Globus pallidus (tissue), 1 donor: ENCODE measurements around the gene KCNE4.

Source experiments
- DNase-seq: peaks from one replicate; pipeline ENCODE4 v3.0.0-alpha.2; 2015; ENCODE audit warnings: low spot score

KCNE4 gene, protein sequence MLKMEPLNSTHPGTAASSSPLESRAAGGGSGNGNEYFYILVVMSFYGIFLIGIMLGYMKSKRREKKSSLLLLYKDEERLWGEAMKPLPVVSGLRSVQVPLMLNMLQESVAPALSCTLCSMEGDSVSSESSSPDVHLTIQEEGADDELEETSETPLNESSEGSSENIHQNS

DNA sequence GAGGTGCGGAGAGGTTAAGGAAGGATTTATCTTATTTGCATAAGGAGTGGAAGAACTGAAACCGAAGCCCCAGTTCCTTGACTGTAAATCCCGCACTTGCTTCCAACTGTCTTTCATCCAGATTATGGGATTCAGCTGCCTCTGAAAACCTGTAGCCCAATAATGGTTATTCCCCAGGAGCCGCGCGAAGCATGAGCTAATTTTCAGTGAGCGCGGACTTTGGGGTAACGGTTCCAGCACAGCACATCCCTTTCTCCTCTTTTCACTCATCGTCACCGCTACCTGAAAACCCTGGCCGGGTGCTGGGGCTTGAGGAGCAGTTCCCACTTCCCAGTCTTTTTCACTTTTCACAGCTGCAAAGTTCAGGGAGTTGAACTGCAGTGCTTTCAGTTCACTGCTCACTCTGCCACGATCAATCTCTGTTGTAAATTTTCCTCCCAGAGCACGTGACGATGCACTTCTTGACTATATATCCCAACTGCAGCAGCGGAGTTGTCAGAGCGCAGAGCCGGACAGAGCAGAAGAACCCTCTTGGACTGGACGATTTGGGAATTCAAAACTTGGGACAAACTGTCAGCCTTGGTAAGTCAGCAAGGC is at the start of gene KCNE4:
KCNE4 (plus strand) TSS at position 498 of the 597 bp plus-strand sequence. CDS start 641 bp downstream, outside the sequence.
- peak; percentile 35 for DNase-seq

DNA sequence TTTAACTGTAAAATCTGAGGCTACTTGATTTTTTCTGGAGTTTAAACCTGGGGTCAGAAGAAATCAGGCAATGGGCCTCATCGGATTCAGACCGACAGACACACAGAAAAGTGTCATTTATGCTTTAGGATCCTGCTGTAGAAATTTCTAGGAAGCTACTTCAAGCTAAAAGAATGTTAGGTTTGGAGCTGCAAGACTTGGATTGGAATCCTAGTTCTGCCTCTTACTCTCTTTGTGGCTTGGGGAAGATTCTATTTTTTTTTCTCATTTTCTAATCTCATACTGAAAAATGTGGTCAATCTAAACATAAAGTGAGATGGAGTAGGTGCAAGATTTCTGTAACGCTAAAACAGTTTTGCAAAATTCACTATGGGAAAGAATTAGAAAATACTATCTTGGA is 48.8 kb upstream of the KCNE4 start:
- DNase-seq = no peak

DNA sequence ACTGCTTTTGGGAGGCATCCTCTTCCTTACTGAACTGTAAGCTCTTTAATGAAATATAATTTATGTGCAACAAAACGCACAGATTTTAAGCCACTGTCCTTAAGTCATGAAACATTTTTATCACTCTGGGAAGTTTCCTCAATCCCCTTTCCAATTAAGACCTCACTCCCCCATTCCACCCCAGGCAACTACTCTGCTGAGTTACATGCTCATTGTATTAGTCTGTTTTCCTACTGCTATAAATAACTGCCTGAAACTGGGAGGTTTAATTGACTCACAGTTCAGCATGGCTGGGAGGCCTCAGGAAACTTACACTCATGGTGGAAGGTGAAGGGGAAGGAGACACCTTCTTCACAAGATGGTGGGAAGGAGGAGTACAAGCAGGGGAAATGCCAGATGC is 46.5 kb upstream of the KCNE4 start:
- no peak for DNase-seq

DNA sequence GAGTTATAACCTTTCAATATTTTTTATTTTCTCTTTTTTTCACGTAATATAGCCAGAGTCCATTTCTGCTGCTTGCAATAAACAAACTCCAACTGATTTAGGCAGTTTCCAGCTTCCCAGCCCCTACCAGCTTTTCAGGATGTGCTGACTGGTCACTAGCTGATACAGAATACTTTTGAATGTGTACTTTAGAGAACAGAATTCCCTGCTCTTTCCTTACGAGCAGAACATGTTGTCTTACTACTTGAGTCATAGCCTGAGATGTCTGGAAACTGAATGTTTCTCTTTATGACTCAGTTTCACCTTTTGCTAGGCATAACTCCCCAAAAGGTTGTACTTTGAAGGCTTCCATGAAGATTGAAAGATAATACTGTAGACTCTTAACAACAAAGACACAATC is 44.5 kb upstream of the KCNE4 start:
- no peak for DNase-seq

DNA sequence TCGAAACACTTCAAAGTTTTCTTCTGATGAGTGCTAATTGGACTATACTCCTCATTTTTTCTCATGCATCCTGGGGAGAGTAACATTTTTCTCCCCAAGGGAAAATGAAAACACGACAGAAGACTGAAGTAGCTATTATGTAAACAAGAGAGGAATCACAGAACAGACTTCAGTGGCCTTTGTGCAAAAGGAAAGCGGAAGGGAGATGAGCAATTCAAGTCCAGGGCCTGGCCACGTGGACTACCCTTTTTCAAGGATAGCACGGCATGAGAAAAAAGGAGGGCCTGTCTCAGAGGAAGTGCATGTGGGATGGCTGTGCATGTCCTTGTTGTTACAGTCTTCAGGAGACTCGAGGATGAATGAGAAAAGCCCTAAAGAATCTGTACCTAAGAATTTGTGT is 43.8 kb upstream of the KCNE4 start:
- DNase-seq = no peak

DNA sequence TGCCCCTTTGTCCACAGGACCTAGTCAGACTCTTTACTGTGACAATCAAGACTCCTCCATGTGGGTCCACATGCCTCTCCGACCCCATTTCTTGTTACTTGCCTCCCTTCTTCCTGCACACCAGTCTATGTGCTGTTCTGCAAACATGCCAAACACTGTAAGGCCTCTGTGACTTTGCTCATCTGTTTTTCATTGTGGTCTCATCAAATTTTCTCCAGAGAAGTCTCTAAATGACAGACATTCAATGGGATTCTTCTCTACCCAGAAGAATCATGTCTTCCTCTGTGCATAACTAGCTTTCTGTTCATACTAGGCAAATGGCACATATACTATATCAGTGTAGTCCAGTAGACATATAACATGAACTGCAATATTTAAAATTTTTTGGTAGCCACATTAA is 43.0 kb upstream of the KCNE4 start:
- DNase-seq = no peak

DNA sequence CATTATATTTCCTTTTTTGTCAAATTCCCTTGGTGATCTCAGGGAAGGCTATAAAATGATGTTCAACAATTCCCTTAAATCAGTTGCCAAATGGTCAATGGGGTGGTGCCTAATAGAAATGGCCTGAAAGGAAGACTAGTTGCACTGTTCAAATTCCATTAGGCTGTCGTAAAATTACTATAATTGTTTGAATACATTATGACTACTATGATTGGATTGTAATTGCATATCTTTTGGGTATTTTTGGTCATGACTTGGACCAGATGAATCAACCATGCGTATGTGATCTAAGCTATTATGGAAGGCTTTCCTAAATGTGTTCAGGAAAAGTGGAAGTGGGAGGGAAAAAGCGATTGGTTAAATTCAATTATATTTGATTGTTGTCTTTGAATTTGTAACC is 41.3 kb upstream of the KCNE4 start:
- no peak for DNase-seq

DNA sequence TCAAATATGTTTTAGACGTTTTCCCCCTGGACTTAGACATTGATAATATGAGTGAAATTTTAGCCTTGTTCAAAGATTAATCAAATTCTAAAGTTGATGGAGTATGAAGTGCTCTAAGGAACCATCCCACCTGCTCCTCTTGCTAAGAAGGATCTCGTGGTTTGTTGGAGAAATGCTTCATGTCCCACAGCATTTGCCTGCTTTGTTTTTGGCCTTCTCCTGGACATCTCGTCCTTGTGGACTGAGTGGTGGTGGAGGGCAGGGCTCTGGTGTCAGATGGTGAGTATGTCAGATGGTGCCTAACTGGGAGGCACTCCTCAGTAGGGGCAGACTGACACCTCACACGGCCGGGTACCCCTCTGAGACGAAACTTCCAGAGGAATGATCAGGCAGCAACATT is 39.7 kb upstream of the KCNE4 start:
- no peak for DNase-seq

DNA sequence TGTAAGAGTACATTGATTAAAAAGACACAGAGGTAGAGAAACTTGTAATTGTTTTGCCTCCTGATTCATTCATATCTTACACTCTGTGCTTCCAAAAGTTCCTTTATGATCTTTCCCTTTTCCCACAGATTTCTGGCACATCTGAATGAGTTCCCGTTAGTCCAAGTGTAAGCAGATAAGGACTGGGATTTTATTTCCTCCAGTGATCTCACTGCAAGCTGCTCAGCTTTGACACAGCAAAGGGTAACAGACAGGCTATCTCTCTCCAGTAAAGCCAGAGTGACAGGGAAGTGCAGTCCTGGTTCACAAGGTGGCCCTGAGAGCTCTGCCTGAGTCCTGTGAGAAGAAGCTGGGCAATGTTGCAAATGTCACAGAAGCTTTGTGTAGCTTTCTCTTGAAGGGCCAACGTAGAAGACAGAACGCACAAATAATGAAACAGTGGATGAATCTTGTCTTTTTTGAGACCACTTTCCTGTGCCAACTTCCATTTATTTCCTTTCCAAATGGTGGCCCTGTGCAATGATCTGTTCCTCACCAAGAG is 32.5 kb upstream of the KCNE4 start:
- no peak for DNase-seq

DNA sequence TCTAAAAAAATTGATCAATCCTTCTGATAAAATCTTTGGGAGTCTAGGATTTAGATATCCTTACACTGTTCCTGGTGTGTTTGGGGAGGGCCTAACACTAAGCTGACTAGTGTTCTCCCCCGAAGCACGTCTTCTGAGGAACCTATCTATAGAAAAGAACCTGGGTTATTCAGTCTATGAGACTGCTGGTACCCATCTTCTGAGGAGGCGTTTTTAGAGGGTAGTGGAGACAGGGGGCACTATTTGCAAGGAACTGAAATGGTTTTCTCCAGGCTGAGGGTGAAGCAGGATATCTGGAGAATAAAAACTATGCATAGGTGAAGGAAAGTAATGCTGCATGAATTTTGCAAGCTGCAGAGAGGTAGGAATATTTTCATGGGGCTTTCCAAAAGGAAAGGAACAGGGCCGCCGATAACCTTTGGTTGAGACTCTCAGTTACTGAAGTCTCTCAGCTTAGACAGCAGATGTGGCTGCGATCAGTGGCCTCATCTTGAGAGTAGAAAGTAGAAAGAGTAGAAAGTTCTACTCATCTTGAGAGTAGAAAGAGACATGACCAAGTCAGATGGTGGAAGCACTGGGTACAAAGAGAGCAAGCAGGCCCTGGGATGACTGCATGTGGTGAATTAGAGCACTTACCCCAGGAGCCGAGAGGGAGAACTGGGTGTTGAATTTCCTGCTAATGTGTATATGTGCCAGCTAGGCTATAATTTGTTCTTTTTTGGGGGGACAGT is 31.8 kb upstream of the KCNE4 start:
- DNase-seq = no peak

DNA sequence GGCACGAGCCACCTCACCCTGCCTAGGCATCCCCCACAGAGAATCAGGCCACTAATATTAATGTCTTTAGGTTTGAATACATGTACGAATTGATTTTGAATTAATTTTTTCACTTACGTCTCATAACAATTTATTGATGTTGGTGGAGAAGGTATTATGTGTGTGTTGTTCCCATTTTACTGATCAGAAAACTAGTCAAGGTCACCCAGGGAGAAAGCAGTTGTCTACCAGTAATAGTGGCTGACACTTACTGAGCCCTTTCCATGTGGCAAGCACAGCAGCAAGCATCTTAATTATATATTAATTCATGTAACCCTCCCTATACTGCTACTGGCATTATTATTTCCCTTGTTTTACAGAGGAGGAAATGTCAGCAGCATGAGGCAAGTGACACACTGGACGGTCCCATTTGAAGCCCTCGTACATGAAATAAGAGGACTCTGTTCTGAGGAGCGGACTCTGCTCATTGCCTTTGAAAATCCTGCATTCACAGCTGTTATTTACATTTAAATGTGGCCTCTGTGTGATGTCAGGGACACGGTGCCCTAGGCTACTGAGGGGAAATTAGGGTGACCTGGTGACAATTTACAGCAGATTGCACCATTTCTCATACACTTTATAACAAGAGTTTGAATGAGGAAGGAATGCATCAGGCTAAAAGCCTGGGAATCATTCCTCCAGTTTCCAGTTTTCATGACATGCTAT is 30.9 kb upstream of the KCNE4 start:
- no peak for DNase-seq

DNA sequence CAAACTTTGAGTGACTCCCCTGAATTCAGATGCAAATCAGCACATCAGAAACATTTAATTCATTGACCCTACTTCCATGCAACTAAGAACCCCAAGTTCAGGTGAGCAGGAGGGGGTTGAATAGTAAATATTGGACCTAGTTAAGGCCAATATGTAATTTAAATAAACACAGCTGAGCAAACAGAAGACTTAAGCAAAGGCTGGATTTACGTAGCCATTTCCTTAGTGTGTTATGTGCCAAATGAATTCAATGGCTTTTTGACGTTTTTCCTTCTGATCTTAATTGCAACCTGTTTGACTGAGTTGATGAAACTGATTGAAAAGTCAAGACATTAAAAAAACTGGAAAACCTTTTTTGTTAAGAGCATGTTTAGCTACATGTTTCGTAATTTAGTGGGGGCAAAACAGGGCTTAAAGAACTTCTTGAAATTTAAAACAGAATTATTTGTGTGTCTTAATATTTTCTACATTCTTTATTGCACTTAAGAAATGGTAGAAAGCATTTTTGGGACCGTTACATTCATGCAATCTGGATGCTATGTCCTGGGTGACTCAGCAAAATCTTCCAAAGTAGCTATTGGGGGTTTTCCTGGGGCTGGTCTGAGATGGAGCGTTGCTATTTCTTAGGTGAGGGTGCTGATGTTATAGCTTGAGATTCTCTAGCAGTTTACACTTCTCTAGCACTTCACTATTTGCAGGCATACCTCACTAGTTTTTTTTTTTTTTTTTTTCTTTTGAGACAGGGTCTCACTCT is 25.5 kb upstream of the KCNE4 start:
- DNase-seq = no peak

DNA sequence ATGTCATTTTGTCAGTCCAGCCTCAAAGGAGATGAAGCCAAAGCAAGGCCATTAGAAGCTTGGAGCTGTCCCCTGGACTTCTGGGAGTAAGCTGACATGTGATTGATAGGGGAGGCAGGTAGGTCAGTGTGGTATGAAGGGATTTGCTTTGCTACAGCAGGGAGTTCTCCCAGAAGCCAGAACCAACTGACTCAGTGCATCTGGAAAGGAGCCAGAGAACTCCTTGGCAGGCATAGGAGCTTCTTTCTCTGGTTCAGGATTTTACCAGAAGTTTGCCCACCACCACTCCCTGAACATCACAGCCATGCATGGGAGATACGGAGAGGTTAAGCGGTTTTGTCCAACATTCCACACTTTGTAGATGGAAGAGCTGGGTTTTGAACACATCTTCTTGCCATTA is 24.5 kb upstream of the KCNE4 start:
- no peak for DNase-seq

DNA sequence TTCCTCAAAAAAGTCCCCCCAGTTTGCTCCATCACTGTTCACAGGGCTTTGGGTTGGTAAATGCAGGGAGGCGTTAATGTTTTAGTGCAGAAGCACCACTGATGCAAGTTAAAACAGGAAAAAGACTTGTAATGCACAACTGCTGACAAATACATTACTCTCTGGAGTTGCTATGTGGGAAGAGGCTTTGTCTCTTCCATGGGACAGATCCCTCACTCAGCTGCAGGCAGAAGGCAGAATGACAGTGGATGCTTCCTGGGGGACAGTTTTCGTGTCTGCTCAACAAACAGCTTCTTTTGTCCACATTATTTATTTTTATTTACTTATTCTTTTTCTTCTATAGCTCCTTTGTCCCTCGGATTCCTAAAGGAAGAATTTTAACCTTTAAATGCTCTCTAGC is 22.7 kb upstream of the KCNE4 start:
- no peak for DNase-seq

DNA sequence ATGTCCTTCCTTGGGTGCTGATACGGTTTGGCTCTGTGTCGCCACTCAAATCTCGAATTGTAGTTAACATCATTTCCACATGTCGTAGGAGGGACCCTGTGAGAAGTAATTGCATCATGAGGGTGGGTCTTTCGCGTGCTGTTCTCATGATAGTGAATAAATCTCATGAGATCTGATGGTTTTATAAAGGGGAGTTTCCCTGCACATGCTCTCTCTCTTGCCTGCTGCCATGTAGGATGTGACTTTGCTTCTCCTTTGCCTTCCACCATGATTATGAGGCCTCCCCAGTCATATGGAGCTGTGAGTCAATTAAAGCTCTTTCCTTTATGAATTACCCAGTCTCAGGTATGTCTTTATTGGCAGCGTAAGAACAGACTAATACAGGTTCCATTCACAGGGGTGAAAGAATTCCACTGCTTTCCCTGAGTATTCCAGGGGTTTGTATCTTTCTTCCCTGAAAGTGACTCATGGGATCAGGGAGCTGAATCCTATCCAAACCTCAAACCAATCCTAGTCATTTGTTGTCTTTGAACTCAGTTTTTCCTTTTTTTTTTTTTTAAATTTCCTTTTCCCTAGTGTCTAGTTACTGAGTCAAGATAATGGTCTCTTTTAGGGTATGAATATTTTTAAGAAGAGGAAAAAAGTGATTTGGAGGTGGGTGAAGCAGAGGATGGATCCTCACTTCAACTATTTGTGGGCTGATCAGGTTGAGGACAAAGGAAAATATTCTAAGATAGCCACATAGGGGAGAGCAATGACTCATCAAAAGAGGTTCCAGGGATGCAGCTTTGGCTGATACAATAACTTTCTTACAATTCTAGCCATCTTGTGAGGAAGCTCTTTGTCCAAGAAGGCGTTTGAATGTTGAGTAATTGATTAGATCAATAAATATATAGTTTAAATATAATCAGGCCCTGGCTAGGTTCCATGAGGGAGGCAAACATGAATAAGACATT is 19.5 kb upstream of the KCNE4 start:
- no peak for DNase-seq

DNA sequence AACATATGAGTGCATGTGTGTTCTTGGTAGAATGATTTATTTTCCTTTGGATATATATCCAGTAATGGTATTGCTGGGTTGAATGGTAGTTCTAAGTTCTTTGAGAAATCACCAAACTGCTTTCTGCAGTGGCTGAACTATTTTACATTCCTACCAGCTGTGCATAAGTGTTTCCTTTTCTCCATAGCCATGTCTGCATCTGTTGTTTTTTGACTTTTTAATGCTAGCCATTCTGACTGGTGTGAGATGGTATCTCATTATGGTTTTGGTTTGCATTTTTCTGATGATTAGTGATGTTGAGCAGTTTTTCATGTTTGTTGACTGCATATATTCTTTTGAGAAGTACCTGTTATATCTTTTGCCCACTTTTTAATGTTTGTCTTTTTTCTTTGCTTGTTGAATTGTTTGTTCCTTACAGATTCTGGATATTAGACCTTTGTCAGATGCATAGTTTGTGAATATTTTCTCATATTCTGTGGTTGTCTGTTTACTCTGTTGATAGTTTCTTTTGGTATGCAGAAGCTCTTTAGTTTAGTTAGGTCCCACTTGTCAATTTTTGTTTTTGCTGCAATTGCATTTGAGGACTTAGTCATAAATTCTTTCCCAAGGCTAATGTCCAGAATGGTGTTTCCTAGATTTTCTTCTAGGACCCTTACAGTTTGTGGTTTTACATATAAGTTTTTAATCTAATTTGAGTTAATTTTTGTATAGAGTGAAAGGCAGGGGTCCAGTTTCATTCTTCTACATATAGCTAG is 17.6 kb upstream of the KCNE4 start:
- no peak for DNase-seq

DNA sequence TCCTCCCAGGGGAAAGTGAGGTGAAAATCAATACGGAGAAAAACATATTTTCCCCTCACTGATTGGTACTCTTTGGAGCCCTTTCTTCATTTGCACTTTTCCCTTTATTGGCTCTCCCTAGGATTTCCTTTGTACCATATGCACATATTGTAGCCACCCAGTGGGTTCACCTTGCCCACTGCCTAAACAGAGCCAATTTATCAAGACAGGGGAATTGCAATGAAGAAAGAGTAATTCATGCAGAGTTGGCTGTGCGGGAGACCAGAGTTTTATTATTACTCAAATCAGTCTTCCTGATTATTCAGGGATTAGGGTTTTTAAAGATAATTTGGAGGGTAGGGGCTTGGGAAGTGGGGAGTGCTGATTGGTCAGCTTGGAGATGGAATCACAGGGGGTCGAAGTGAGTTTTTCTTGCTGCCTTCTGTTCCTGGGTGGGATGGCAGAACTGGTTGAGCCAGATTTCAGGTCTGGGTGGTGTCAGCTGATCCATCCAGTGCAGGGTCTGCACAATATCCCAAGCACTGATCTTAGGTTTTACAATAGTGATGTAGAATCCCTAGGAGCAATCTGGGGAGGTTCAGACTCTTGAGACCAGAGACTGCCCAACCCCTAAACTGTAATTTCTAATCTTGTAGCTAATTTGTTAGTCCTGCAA is 15.1 kb upstream of the KCNE4 start:
- DNase-seq = no peak

DNA sequence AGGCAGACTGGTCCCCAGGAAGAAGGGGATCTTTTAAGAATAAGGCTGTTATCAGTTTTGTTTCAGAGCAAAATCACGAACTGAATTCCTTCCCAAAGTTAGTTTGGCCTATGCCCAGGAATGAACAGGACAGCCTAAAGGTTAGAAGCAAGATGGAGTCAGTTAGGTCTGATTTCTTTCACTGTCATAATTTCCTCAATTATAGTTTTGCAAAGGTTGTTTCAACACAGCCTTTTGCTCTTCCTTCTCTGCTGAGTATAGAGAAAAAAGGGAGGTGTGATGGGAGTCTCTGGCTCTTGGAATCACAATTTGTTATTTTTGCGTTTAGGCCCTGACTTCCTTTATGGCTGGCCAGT is 14.6 kb upstream of the KCNE4 start:
- no peak for DNase-seq

DNA sequence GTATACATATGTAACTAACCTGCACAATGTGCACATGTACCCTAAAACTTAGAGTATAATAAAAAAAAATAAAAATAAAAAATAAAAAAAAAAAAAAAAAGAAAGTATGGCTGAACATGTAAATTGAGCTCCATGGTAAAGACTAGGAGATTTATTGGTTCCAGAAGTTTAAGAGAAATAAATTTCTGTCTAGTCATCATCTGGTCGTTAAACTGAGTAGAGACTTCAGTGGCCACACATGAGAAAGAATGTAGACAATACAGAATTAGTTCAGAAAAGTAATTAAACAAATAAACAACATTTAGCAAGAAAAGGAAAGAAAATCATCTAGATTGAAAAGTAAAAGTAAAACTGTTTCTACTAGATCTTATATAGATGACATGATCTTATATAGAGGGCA is 12.4 kb upstream of the KCNE4 start:
- DNase-seq = no peak

DNA sequence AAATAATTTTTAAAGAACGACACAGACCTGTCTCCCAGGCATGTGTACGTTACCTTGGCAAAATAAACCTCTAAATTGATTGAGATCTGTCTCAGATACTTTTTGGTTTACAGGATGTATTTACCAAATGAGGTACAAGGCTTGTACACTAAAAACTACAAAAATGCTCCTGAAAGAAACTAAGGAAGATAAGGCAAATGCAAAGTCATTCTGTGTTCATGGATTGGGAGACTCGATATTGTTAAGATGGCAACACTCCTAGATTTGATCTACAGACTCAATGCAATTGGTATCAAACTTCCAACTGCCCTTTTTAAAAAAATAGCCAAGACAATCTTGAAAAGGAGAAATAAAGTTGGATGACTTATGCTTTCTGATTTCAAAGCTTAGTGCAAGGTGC is 11.5 kb upstream of the KCNE4 start:
- no peak for DNase-seq
